Glomerular visceral epithelial cell (primary cell): Measurements from ENCODE around the gene PLPPR3.
A peak's percentile ranks its signal among the peaks of the same experiment; 100 is the strongest.

Experiments
- DNase-seq: peaks from one replicate; pipeline ENCODE4 v3.0.0-alpha.2; 2016; ENCODE audit errors: extremely low spot score

Gene PLPPR3, protein sequence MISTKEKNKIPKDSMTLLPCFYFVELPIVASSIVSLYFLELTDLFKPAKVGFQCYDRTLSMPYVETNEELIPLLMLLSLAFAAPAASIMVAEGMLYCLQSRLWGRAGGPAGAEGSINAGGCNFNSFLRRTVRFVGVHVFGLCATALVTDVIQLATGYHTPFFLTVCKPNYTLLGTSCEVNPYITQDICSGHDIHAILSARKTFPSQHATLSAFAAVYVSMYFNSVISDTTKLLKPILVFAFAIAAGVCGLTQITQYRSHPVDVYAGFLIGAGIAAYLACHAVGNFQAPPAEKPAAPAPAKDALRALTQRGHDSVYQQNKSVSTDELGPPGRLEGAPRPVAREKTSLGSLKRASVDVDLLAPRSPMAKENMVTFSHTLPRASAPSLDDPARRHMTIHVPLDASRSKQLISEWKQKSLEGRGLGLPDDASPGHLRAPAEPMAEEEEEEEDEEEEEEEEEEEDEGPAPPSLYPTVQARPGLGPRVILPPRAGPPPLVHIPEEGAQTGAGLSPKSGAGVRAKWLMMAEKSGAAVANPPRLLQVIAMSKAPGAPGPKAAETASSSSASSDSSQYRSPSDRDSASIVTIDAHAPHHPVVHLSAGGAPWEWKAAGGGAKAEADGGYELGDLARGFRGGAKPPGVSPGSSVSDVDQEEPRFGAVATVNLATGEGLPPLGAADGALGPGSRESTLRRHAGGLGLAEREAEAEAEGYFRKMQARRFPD

DNA sequence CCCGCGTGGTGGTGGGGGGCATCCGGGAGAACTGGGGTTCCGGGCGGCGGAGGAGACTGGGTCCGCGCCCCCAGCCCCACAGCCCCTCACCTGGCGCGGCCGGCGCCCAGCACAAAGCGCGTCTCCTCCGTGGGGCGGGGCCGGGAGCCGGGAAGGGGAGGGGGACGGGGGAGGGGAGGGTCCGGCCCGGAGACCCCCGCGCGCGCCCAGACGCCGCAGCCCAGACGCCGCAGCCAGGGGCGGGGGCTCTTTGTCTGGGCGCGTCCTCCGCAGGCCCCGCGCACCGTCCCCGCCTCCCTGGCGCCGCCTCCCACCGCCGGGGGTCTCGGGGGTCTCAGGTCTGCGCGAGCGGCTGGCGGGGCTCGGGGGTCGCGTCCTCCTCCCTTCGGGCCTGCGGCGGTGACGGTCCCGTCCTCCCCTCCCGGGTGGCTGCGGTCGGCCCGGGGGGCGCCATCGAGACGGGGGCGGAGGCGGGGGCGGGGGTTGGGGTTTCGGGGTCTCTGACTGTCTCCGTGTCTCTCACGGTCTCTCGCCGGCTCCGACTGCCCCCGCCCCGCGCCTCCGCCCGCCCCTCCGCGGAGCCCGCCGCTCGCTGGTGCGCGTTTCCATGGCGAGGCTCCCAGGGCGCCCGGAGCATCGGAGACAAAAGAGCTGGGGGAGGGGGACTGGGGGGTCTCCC is at the start of gene PLPPR3:
Gene PLPPR3, minus strand, starts transcription at position 131 of the 679 bp plus-strand sequence. CDS start 396 bp downstream, outside the sequence.
- no peak for DNase-seq

DNA sequence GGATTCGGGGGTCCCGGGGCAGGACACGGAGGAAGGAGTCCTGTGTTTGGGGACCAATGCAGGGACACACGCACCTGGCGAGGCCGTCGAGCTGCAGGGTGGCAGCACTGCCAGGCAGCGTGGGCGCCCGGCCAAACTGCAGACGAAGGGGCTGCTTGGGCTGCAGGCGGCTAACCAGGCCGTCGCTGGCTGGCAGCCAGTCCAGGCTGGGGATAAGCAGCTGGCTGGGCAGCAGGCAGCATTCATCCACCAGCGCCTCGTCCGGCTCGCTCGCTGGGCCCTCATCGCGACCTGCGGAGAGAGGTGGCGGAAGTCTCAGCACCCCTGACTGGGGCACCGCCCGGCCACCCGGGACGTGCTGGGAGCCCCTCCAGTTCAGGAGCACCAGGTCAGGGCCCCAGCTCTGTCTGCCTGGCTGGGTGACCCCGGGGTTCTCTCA is 49.2 kb upstream of the PLPPR3 start:
- DNase-seq, result no peak

GRCh38 chr19:870314-870713 is 48.6 kb upstream of the PLPPR3 start:
- no peak for DNase-seq

DNA sequence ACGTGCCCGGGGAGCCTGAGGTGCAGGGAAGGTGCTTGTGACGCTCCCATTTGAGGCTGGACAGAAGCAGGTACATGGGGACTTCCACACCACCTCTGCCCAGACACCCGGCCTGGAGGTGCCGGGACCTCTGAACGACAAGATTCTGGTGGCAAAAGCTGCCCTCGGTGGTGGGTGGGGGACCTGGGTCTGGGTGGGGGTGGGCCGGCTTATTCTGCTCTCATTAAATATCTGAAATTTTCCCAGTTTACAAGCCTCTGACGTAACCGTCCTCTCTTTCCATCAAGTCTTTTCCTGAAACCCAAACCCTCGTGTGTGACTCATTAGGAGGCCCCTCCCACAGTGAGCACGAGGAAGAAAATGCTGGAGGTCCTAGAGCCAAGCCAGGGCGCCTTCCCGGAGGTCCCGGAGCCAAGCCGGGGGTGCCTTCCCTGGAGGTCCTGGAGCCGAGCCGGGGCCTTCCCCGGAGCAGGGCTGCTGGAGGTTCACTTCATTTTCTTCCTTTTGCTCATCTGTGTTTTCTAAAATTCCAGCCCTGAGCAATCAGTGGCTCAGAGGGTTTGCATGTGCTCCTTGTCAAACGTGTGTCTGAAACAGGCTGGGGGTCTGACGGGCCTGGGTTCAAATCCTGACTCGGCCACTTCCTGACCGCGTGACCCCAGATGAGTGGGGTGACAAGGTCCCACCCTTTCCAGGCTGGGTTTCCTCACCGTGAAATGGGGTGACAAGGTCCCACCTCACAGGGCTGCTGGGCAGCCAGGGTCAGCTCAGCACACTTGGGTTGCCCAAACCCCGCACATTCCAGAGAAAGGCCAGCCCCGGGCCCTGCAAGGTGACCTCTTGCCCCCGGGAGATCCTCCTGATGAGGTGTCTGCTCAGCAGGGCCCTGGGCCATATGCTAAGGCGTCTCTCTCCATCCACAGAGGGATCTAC is 47.8 kb upstream of the PLPPR3 start:
- peak; percentile 76 for DNase-seq

- DNase-seq, result no peak
Measured at GRCh38 chr19:868458-869244, 46.9 kb upstream of the PLPPR3 start.

GRCh38 chr19:867855-868457 is 46.2 kb upstream of the PLPPR3 start:
- no peak for DNase-seq

GRCh38 chr19:867301-867793 is 45.6 kb upstream of the PLPPR3 start:
- no peak for DNase-seq

DNA sequence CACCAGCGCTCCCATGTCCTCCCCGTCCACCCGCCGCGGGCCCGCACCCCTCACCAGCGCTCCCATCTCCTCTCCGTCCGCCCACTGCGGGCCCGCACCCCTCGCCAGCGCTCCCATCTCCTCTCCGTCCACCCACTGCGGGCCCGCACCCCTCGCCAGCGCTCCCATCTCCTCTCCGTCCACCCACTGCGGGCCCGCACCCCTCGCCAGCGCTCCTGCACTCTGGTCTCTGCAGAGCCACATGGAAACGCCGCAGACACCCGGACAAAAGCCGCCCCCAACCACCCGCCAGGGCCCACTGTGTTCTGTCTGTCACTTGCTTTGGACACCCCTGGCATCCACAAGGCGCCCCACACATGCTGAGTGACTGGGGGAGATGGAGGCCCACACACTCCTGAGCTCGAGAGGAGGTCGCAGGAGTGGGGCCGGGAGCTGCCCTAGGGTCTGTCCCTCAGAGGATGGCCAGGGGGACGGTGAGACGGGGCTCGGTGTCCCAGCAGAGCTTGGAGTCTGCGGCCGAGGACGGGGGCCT is 45.1 kb upstream of the PLPPR3 start:
- DNase-seq, result no peak

- no peak for DNase-seq
Measured at GRCh38 chr19:863315-863620, 41.5 kb upstream of the PLPPR3 start.

DNA sequence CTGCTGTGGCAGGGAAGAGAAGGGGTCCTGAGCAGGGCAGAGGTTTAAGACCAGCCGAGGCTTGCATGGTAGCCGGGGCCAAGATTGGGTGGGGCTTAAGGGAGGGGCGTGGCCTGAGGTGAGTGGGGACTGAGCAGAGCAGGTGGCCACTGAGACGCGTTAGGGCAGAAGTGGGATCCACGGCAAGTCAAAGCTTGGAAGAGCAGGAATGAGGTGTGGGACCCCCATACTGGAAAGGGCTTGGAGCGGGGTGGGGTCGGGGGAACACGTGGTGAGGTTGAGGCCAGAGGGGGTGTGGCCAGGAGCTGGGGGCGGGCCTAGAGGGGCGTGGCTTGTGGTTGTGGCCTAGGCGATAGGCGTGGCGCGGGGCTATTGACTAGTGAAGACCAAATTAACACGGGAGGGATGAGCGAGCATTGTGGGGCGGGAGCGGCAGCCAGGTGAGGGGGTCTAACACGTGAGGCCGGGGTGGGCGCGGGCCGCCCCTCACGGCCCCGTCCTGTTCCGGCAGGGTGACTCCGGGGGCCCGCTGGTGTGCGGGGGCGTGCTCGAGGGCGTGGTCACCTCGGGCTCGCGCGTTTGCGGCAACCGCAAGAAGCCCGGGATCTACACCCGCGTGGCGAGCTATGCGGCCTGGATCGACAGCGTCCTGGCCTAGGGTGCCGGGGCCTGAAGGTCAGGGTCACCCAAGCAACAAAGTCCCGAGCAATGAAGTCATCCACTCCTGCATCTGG is 41.0 kb upstream of the PLPPR3 start:
- peak; percentile 41 for DNase-seq

- DNase-seq, result peak; percentile 54
Measured at GRCh38 chr19:861756-862580, 40.2 kb upstream of the PLPPR3 start.

GRCh38 chr19:861141-861755 is 39.5 kb upstream of the PLPPR3 start:
- no peak for DNase-seq

DNA sequence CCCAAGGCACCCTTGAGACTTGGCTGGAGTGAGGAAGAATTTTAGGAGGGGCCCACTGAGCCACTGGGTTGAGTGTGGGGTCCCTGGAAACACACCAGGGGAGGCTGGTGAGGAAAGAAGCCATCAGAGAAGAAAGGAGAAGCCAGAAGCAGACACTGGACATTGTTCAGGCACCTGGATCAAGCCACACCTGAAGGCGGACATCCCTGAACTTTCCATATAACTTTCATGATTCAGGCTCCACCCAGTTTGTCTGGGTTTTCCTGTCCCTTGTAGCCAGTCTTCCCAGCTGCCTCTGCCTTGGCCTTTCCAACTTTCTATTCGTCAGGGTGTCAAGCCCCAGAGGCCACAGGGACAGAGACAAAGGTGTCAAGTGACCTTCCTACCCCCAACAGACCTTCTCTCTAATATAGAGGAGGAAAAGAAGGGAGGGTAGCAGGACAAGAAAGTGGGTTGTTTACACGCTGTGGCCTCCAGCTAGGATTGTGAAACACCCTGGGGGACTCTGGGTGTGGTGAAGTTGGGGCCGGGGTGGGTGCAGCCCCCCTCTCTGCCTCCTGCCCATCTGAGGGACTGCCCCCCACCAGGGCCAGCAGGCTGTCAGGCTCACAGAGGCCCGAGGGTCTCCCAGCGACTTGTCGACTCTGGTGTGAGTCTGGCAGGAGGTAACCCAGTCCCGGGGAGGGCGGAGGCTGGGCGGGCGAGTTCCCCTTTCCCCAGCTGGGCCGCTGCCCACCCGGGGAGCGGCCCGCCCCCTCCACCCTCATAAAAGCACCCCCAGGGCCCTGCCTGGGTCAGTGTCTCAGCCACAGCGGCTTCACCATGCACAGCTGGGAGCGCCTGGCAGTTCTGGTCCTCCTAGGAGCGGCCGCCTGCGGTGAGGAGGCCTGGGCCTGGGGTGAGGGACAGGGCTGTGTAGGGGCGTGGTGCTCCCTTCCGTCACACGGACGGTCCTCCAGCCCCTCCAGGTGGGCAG is 37.4 kb upstream of the PLPPR3 start, which contains the start of gene CFD:
Gene CFD, plus strand, starts transcription at position 797 of the 976 bp plus-strand sequence. Its CDS starts 26 bp downstream, at position 823.
- DNase-seq, result no peak

DNA sequence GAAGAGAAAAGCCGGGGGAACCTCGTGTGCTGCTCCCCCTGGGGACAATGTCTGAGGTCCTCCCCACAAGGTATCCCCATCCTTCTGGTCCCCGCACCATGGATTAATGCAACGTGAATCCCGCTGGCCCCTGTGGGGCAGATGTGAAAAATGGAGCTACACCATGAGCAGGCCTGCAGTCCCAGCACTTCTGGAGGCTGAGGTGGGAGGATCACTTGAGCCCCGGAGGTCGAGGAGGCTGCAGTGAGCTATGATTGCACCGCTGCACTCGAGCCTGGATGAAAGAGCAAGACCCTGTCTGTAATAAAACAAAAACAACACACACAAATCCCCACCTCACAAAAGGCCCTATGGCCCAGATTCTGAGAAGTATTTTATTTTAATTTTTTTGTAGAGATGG is 36.5 kb upstream of the PLPPR3 start:
- DNase-seq, result no peak

GRCh38 chr19:855566-856120 is 33.9 kb upstream of the PLPPR3 start:
- DNase-seq, result no peak

DNA sequence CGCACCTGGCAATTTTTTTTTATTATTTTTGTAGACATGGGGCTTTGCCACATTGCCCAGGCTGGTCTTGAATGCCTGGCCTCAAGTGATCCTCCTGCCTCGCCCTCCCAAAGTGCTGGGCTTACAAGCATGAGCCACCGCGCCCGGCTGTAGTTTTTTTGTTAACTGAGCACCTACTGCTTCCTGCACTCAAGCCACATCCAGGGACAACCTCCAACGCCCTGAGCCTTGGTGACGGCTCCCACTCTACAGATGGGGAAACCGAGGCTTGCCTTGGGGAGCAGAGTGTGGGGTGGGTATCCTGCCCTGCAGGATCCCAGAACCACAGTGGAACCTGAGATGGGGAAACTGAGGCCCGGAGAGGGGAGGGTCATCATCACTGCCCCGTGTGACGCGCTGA is 33.4 kb upstream of the PLPPR3 start:
- DNase-seq, result no peak
